Measurements from ENCODE around the gene PPM1L. TPM values are rescaled to one million over a fixed set of nuclear protein-coding genes. Genes with fewer than 3 reads are reported as not detected.

Gene PPM1L
- total RNA-seq, 1 experiment from 2014 or later: 7.3 TPM

DNA sequence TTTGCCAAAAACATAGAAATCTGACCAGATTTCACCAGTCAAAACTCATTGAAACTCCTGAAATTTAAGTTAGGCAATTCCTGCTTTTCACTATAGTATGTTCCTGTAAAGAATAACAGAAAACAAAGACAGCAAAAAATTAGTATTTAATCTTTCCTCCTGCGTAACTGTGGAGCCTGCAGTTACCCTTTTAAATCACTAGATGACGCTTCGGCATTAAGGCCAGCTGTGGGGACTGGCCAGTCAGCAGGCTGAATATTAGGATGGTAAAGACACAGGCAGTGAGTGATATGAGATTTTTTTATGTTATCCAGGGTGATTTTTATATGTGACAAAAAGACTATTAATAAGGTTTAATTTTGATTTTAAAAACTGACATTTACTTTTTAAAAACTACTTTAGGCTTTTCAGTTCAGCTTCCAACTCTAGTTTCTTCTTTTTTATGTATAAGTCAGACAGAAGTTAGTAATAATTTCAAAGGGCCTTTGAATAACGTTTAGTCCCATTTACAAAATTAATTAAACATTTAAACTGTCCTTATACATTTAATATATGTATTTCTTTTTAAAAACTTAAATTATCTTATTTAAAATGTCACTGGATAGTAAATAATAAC, 165.1 kb downstream of the PPM1L start:
- TF ChIP-seq, protein P1, sequence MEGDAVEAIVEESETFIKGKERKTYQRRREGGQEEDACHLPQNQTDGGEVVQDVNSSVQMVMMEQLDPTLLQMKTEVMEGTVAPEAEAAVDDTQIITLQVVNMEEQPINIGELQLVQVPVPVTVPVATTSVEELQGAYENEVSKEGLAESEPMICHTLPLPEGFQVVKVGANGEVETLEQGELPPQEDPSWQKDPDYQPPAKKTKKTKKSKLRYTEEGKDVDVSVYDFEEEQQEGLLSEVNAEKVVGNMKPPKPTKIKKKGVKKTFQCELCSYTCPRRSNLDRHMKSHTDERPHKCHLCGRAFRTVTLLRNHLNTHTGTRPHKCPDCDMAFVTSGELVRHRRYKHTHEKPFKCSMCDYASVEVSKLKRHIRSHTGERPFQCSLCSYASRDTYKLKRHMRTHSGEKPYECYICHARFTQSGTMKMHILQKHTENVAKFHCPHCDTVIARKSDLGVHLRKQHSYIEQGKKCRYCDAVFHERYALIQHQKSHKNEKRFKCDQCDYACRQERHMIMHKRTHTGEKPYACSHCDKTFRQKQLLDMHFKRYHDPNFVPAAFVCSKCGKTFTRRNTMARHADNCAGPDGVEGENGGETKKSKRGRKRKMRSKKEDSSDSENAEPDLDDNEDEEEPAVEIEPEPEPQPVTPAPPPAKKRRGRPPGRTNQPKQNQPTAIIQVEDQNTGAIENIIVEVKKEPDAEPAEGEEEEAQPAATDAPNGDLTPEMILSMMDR (conservative IDR thresholded peaks at IDR 0.05): peak; percentile 86

More for the DNA sequence above, 165.1 kb downstream of the PPM1L start:
- no peaks in the 10 kb centered on the region for H3K36me3 Mint-ChIP-seq (ENCODE audit: insufficient read depth in 1 of 3, low read depth in 3 of 3)
- H2BK5ac ChIP-seq (ENCODE audit: insufficient read length, low read length): no peak overlapping the region
- H2BK120ac ChIP-seq (ENCODE audit: low read depth, low read length, poor library complexity, severe bottlenecking): no peak overlapping the region
- H3K79me2 ChIP-seq (ENCODE audit: insufficient read depth, low read length): no peaks in the 10 kb centered on the region
- no peak overlapping the region for H4K8ac ChIP-seq (replicated peaks; ENCODE audit: insufficient read length, low read depth, low read length)
- H3K4me1 Mint-ChIP-seq: peaks cover 2 to 8% of the 10 kb centered on the region in 2 experiments
- no peak overlapping the region for H2AK5ac ChIP-seq (ENCODE audit: insufficient read length, low read length)
- H4K91ac ChIP-seq (ENCODE audit: insufficient read length, low read depth, low read length): no peak overlapping the region
- H3K4me1 ChIP-seq (ENCODE audit: insufficient read depth, low read length): no peaks in the 10 kb centered on the region
- no peak overlapping the region for H3K4me3 Mint-ChIP-seq
- no peak overlapping the region for H3K14ac ChIP-seq (ENCODE audit: insufficient read depth, low read length)
- no peak overlapping the region for H3K56ac ChIP-seq (ENCODE audit: insufficient read length, low read depth, low read length)
- no peaks in the 10 kb centered on the region for H3K79me1 ChIP-seq (ENCODE audit: insufficient read depth, low read depth, low read length, poor library complexity, severe bottlenecking)
- H3K27me3 Mint-ChIP-seq (ENCODE audit: low read depth): no peaks in the 10 kb centered on the region
- no peak overlapping the region for H2BK12ac ChIP-seq (ENCODE audit: insufficient read length, low read depth, low read length)
- H3K18ac ChIP-seq (ENCODE audit: insufficient read length, low read depth, low read length): no peak overlapping the region
- no peak overlapping the region for H2BK20ac ChIP-seq (ENCODE audit: low read depth, low read length, poor library complexity, severe bottlenecking)
- H3K27me3 ChIP-seq (ENCODE audit: insufficient read depth, low read length): no peaks in the 10 kb centered on the region
- no CpG with 5 or more reads among the region's 4 CpGs for whole genome bisulfite sequencing (ENCODE audit: extremely low coverage, insufficient read length, low lambda C conversion rate)
- no peak overlapping the region for H2AFZ ChIP-seq (ENCODE audit: low read length)
- H2BK15ac ChIP-seq (ENCODE audit: low read depth, low read length): no peak overlapping the region
- H3K4me2 ChIP-seq (ENCODE audit: insufficient read depth, insufficient read length, low read length): no peak overlapping the region
- H3K27ac Mint-ChIP-seq: no peak overlapping the region
- H3K23ac ChIP-seq (ENCODE audit: insufficient read length, low read depth, low read length): no peak overlapping the region
- H3K4ac ChIP-seq (ENCODE audit: low read depth, low read length): no peak overlapping the region
- no peak overlapping the region for H3K27ac ChIP-seq (ENCODE audit: insufficient read length, low read depth, low read length)
- no peak overlapping the region for H4K5ac ChIP-seq (ENCODE audit: insufficient read length, low read depth, low read length)
- peak; percentile 36 for DNase-seq
- no peaks in the 10 kb centered on the region for H4K20me1 ChIP-seq (ENCODE audit: control insufficient read depth, insufficient read depth, insufficient read length)
- no peaks in the 10 kb centered on the region for H3K9me3 Mint-ChIP-seq
- no peak overlapping the region for H3T11ph ChIP-seq (ENCODE audit: low read length)
- no peaks in the 10 kb centered on the region for H3K23me2 ChIP-seq (ENCODE audit: insufficient read length, low read depth, low read length, poor library complexity, severe bottlenecking)
- no peak overlapping the region for H3K9ac ChIP-seq (ENCODE audit: extremely low read depth, insufficient read length, low read length)
- no peaks in the 10 kb centered on the region for H3K9me3 ChIP-seq (ENCODE audit: control insufficient read depth, low read depth, low read length)
